HG02840 (cell line): ENCODE measurements around the gene PCDHGB3.
A peak's percentile ranks its signal among the peaks of the same experiment; 100 is the strongest.
"Not testable (repeated sequence)": the region's sequence is repeated elsewhere in the genome, so short reads cannot be mapped to it uniquely, and the experiment has no call there.

Experiments used
- ATAC-seq: cut with Tn5 transposase; IDR thresholded peaks from one replicate; pipeline ENCODE4 v1.9.1; 2021; ENCODE audit warnings: mild to moderate bottlenecking, moderate library complexity, moderate number of reproducible peaks; ENCODE audit not compliant: unreplicated experiment, low FRiP score

The PCDHGB3 gene

GRCh38 chr5:141369994-141370848, at the start of gene PCDHGB3:
Gene PCDHGB3, plus strand, starts transcription at chr5:141370242. Its CDS starts 153 bp downstream, at chr5:141370395.
- no peak for ATAC-seq

DNA sequence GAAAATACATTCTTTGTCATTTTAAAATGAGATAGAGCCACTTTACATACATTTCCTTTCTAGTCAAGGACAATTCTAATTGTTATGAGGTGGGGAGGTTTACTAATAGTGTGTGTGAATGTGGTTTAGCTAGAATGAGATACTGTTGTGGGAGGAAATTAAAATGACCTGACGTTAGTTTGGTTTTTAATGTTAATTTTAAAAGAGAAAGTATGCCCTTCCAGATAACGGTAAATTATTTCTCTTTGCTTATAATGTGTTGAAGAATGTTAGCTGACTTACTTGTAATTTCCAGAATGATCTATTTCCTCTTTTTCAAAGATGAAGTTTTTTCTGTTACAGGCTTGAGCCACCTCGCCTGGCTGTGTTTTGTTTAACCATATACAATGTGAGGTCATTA, 47.8 kb upstream of the PCDHGB3 start:
- no peak for ATAC-seq

DNA sequence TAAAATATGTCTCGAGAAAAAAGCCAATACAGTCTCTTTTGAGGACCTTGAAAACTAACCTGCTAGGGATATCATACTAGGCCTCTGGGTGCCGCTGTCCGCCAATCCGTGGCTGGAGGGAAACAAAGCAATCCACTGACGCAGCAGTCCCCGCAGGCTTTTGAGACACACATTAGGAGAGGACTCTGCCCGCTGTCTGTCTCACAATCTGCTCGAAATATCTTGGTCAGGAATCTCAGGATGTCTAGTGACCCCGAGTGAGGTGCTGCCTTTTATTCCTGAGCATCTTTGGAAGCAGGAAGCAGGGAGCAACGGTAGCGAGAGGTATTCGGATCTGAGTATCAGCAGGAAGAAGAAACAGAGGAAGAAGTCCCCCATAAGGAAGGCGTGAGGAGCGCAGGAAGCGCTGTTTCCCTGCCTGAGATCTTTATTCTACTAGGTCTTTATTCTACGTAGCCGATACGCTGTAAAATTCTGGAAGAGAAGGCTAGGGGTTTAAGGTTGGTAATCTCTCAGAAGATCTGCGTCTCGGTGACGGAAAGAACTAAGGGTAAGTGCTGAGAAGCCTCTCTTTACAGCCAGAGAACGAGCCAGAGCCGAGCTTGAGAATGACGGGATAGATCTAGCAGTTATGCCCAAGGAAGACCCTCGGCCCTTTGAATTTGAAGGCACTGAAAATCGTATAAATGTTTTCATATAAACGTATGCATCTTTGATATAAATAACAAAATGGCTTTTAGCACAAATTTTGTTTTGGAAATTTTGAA, 43.8 kb upstream of the PCDHGB3 start:
- peak; percentile 82 for ATAC-seq

- ATAC-seq: no peak
Observed at GRCh38 chr5:141328231-141328630, 41.8 kb upstream of the PCDHGB3 start.

DNA sequence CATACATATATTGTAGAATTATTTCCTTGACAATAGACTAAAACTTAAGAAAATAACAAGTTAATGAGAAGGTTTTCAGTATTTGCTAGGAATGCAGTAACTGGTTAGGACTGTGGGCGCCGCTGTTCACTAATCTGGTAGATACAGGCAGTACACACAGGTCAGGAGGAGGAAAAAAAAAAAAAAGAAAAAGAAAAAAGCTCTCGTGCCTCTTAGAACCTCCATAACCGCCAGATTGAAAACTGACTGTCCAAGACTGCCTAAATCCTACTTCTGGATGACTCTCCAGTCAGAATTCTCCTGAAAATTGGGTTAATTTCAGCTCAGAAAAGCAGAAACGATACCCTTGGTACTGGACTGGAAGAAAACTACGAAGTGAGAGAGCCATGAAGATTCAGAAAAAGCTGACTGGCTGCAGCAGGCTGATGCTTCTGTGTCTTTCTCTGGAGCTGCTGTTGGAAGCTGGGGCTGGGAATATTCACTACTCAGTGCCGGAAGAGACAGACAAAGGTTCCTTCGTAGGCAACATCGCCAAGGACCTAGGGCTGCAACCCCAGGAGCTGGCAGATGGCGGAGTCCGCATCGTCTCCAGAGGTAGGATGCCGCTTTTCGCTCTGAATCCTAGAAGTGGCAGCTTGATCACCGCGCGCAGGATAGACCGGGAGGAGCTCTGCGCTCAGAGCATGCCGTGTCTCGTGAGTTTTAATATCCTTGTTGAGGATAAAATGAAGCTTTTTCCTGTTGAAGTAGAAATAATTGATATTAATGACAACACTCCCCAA, 39.6 kb upstream of the PCDHGB3 start, which contains the start of gene PCDHGA1:
PCDHGA1 (plus strand) TSS at position 216 of the 782 bp plus-strand sequence.
- ATAC-seq: no peak

DNA sequence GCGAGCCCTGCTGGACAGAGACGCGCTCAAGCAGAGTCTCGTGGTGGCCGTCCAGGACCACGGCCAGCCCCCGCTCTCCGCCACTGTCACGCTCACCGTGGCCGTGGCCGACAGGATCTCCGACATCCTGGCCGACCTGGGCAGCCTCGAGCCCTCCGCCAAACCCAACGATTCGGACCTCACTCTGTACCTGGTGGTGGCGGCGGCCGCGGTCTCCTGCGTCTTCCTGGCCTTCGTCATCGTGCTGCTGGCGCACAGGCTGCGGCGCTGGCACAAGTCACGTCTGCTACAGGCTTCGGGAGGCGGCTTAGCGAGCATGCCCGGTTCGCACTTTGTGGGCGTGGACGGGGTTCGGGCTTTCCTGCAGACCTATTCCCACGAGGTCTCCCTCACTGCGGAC, 37.5 kb upstream of the PCDHGB3 start:
- not testable (repeated sequence) for ATAC-seq

DNA sequence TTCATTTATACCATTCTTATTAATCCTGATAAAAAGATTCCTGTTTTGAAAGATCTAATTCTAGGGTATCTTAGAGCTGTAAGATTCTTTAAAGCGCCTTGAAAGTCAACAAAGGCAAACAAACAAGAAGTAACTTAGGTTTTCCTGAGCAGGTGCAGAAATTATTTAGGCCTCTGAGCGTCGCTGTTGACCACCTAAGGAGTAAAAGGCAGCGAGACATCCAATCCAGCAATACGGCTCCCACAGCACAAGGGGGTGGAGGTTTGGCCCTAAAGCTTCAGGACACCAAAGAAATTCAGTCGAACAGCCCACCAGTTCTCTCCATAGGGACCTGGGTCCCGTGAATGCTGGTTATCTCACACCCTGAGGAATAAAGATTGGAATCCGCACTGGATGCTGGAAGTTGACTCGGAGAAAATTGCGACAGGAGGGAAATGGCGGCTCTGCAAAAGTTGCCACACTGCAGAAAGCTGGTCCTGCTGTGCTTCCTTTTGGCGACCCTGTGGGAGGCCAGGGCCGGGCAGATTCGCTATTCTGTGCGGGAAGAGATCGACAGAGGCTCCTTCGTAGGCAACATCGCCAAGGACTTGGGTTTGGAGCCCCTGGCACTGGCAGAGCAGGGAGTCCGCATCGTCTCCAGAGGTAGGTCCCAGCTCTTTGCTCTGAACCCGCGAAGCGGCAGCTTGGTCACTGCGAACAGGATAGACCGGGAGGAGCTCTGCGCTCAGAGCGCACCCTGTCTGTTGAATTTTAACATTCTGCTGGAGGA, 31.3 kb upstream of the PCDHGB3 start, which contains the start of gene PCDHGA2:
PCDHGA2 (plus strand) TSS at position 223 of the 769 bp plus-strand sequence.
- no peak for ATAC-seq

DNA sequence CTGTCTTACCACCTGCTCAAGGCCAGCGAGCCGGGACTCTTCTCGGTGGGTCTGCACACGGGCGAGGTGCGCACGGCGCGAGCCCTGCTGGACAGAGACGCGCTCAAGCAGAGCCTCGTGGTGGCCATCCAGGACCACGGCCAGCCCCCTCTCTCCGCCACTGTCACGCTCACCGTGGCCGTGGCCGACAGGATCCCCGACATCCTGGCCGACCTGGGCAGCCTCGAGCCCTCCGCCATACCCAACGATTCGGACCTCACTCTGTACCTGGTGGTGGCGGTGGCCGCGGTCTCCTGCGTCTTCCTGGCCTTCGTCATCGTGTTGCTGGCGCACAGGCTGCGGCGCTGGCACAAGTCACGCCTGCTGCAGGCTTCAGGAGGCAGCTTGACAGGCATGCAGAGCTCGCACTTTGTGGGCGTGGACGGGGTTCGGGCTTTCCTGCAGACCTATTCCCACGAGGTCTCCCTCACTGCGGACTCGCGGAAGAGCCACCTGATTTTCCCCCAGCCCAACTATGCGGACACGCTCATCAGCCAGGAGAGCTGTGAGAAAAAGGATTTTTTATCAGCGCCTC, 29.2 kb upstream of the PCDHGB3 start:
- ATAC-seq: not testable (repeated sequence)

GRCh38 chr5:141342773-141343172, 27.3 kb upstream of the PCDHGB3 start:
- no peak for ATAC-seq

GRCh38 chr5:141343242-141343952, 26.6 kb upstream of the PCDHGB3 start, which contains the start of gene PCDHGA3:
Gene PCDHGA3, plus strand, starts transcription at chr5:141343829. Its CDS starts 205 bp downstream, at chr5:141344034.
- no peak for ATAC-seq

GRCh38 chr5:141343953-141344463, 26.0 kb upstream of the PCDHGB3 start:
- no peak for ATAC-seq

DNA sequence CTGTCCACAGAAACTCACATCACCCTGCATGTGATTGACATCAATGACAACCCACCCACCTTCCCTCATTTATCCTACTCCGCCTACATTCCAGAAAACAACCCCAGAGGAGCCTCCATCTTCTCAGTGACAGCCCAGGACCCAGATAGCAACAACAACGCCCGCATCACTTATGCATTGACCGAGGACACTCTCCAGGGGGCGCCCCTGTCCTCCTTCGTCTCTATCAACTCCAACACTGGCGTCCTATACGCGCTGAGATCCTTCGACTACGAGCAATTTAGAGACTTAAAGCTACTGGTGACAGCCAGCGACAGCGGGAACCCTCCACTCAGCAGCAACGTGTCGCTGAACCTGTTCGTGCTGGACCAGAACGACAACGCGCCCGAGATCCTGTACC, 24.7 kb upstream of the PCDHGB3 start:
- ATAC-seq: no peak

DNA sequence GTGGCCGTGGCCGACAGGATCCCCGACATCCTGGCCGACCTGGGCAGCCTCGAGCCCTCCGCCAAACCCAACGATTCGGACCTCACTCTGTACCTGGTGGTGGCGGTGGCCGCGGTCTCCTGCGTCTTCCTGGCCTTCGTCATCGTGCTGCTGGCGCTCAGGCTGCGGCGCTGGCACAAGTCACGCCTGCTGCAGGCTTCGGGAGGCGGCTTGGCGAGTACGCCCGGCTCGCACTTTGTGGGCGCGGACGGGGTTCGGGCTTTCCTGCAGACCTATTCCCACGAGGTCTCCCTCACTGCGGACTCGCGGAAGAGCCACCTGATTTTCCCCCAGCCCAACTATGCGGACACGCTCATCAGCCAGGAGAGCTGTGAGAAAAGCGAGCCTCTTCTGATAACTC, 24.0 kb upstream of the PCDHGB3 start:
- ATAC-seq: not testable (repeated sequence)

DNA sequence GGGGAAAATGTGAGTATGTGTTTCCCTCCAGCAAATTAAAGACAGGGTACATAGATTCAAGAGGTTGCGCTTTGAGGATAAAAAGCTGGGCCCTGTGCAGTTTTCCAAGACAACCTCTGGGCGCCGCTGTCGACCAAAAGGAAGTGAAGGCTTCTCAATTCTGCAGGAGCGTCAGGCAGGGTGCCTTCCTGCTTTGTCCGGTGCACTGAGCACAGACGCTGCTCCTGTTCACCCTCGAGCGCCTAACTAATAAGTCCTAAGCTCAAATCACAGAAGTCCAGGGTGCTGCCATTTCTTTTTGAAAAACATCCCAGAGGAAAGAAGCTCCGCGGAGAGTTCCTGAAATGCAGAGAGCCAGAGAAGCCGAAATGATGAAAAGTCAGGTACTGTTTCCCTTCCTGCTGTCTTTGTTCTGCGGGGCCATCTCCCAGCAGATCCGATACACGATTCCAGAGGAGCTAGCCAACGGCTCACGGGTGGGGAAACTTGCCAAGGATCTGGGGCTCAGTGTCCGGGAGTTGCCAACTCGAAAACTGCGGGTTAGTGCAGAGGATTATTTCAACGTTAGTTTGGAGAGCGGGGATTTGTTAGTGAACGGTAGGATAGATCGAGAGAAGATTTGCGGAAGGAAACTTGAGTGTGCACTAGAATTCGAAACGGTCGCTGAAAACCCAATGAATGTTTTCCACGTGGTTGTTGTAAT, 20.0 kb upstream of the PCDHGB3 start, which contains the start of gene PCDHGB1:
PCDHGB1 (plus strand) TSS at position 183 of the 703 bp plus-strand sequence; CDS start at position 345, 162 bp downstream.
- no peak for ATAC-seq

GRCh38 chr5:141351591-141351990, 18.5 kb upstream of the PCDHGB3 start:
- no peak for ATAC-seq

- no peak for ATAC-seq
Observed at GRCh38 chr5:141354900-141355469, 15.1 kb upstream of the PCDHGB3 start, which contains the start of gene PCDHGA4. Gene PCDHGA4, plus strand, starts transcription at chr5:141355021. Its CDS starts 87 bp downstream, at chr5:141355108.

- ATAC-seq: no peak
Observed at GRCh38 chr5:141355641-141356040, 14.4 kb upstream of the PCDHGB3 start.
